ENCODE data around the gene PHLPP2.
"Not testable (repeated sequence)": the region's sequence is repeated elsewhere in the genome, so short reads cannot be mapped to it uniquely, and the experiment has no call there.

The PHLPP2 gene

DNA sequence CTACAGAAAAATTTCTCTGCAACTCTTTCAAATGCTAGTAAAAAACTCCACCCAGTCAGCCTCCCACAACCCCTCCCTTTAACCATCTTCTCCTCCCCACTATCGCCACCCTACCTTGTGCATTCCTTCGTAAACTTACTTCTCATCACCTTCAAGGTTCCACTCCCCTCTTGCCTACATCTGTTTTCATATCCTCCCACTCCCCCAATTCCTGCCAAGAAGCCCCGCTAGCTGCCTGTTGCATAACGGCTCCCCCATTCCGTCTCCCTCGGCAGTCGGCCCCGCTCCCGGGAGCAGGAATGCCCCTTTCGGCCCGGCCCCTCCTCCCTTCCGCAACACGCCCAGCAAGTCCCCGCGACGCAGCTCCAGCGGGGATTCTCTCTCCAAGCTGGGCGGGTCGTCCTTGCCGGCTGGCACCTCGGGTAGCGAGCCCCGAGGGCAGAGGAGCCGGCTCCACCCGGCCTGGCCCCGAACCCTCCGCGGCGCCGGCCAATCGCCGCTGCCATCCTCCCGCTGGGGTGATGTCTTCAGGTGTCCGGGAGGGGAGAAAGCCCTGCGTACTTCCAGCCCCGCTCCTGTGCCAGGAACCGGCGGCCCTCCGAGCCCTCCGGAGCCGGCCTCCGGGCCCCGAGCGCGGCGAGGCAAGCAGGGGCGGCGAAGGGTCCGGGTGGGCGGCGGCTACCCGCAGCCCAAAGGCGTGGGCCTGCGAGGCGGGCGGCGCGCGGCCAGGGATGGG is 1.5 kb downstream of the PHLPP2 start:
- peak; percentile 33 for DNase-seq (ENCODE audit: low read depth)

DNA sequence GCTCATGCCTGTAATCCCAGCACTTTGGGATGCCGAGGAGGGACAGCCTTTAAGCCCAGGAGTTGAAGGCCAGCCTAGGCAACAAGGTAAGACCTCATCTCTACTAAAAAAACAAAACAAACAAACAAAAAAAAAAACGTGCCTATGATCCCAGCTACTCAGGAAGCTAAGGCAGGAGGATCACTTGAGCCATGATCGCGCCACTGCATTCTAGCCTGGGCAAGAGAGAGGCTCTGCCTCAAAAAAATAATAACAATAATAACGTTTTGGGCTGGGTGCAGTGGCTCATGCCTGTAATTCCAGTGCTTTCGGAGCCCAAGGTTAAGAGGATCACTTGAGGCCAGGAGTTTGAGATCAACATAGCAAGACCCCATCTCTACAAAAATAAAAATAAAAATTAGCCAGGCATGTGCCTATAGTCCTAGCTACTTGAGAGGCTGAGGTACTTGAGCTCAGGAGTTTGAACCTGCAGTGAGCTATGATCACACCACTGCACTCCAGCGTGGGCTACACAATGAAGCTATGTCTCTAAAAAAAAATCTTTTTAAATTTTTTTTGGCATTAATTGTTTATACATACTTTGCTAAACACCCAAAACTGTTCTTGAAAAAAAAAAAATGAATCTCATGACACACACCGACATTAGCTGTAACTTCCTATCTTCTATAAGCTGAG is 3.3 kb downstream of the PHLPP2 start:
- no peak for DNase-seq (ENCODE audit: low read depth)

GRCh38 chr16:71712501-71712900 is 12.0 kb downstream of the PHLPP2 start:
- no peak for DNase-seq (ENCODE audit: low read depth)

- no peak for DNase-seq (ENCODE audit: low read depth)
Observed at GRCh38 chr16:71711789-71712188, 12.7 kb downstream of the PHLPP2 start.

DNA sequence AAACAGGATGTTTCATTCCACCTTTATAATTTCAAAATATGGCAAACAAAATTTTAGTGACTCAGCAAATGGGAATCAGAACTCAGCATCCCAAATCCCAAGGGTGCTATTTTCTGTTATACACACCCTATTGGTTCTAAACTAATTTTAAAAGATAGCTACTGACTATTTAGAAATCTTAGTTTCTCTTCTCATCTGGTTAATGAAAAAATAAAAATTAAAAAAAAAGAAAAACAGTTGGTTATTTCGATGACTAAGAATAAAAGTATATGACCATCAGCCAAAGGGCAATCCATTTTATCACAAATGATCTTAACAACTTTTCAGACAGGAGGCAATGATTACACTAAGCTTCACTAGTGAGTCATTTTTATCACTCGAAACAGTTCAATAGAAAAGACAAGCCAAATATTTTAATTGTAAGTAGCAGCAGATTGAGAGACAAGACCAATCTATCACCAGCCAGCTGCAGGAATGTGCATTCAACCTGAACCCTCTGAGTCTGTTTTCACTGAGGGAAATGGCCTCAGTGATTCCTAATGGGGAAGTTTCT is 15.2 kb downstream of the PHLPP2 start:
- no peak for DNase-seq (ENCODE audit: low read depth)

- no peak for DNase-seq (ENCODE audit: low read depth)
Observed at GRCh38 chr16:71708696-71709095, 15.8 kb downstream of the PHLPP2 start.

DNA sequence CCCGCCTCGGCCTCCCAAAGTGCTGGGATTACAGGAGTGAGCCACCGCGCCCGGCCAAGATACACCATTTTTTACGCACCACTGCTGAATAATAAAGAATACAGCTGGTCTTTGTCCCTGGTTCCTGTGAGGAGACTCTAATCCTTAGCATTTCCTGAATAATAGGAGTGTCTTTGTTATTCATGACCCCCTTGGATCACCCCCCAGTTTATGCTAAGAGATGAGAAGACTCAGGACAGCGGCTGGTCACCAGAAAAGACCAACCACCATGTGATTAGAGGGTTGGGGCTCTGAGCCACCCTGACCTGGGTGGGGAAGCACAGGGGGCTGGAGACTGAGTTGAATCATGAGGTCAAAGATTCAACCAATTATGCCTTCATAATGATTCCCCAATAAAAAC is 17.3 kb downstream of the PHLPP2 start:
- DNase-seq (ENCODE audit: low read depth): no peak

GRCh38 chr16:71706046-71706445 is 18.5 kb downstream of the PHLPP2 start:
- no peak for DNase-seq (ENCODE audit: low read depth)

- no peak for DNase-seq (ENCODE audit: low read depth)
Observed at GRCh38 chr16:71703333-71703732, 21.2 kb downstream of the PHLPP2 start.

DNA sequence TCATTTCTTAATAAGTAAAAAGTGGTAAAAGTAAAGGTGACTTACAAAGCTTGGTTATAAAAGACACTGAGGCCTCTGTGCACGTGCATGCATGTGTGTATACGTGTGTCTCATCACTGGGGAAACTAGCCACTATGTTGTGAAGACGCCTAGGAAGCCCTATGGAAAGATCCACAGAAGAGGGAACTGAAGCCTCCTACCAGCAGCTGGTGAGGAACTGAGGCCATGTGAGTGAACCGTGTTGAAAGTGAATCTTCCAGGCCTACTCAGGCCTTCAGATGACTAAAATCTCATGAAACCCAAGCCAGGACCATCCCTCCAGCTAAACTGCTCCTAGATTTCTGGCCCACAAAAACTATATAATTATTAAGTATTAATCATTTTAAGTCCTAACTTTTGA is 23.7 kb downstream of the PHLPP2 start:
- no peak for DNase-seq (ENCODE audit: low read depth)

DNA sequence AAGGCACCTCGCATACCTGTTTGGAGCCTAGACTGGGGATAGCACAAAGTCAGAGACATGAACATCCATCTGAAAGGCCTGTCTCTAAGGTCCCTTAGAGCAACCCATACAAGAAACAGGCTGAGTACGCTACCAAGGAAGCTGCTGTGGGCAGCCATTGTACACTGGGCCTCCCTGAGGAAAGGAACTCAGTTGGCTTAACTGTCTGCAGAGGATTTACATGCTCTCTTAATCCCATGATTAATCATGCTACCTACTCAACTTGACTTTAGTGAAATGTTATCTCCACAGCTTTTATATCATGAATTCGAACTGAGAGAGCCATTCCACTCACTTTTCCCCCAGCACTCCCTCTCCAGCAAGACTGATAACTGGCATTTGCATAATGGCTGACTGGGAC is 26.0 kb downstream of the PHLPP2 start:
- no peak for DNase-seq (ENCODE audit: low read depth)

DNA sequence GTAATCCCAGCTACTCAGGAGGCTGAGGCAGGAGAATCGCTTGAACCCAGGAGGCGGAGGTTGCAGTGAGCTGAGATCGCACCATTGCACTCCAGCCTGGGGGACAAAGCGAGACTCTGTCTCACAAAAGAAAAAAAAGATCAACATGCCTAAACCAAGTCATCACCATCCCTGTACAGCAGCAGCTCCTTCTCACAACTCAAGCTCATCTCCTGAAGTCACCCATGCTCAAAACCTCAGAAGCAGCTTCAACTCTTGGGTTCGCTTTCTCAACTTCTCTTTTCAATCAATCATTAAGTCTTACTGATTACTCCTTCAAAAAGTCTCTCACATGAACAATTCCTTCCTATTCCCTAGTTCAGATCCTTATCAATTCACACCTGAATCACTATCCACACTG is 31.3 kb downstream of the PHLPP2 start:
- DNase-seq (ENCODE audit: low read depth): no peak

GRCh38 chr16:71689901-71690300 is 34.6 kb downstream of the PHLPP2 start:
- DNase-seq (ENCODE audit: low read depth): no peak

GRCh38 chr16:71687861-71688260 is 36.6 kb downstream of the PHLPP2 start:
- DNase-seq (ENCODE audit: low read depth): no peak

- not testable (repeated sequence) for DNase-seq (ENCODE audit: low read depth)
Observed at GRCh38 chr16:71684280-71684679, 40.2 kb downstream of the PHLPP2 start.

DNA sequence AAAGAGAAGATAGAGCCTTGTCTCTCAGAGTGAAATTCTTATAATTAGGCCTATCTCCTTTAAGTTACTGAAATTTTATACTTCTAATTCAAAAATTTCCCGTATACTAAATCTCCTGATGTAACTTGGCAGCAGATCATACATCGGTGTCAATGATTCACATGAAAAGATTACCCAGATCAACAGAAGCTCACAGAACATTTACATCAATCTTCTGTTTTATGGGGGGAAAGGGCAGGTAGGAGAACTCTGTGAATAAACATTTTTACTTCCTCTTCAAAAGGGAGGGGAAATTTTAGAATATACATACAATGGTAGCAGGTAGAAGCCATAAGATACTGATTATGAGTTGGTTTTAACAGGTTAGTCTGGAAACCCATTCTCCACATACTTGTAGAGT is 43.1 kb downstream of the PHLPP2 start:
- DNase-seq (ENCODE audit: low read depth): no peak

- DNase-seq (ENCODE audit: low read depth): no peak
Observed at GRCh38 chr16:71676236-71676635, 48.3 kb downstream of the PHLPP2 start.

GRCh38 chr16:71675380-71675779 is 49.1 kb downstream of the PHLPP2 start:
- DNase-seq (ENCODE audit: low read depth): no peak

DNA sequence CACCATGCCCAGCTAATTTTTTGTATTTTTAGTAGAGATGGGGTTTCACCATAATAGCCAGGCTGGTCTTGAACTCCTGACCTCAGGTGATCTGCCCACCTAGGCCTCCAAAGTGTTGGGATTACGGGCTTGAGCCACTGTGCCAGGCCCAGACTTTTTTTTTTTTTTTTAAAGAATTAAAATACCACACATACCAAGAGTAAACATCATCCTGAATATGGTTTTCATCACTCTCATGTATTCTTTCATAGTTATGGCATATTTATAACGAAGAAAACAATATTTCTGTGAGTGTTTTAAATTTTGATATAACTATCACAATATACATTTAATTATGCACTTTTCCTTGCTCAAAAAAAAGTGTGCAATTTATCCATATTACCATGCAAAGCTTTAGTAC is 50.3 kb downstream of the PHLPP2 start:
- DNase-seq (ENCODE audit: low read depth): no peak

GRCh38 chr16:71673582-71673973 is 50.9 kb downstream of the PHLPP2 start:
- no peak for DNase-seq (ENCODE audit: low read depth)

- DNase-seq (ENCODE audit: low read depth): no peak
Observed at GRCh38 chr16:71672803-71673581, 51.5 kb downstream of the PHLPP2 start.

DNA sequence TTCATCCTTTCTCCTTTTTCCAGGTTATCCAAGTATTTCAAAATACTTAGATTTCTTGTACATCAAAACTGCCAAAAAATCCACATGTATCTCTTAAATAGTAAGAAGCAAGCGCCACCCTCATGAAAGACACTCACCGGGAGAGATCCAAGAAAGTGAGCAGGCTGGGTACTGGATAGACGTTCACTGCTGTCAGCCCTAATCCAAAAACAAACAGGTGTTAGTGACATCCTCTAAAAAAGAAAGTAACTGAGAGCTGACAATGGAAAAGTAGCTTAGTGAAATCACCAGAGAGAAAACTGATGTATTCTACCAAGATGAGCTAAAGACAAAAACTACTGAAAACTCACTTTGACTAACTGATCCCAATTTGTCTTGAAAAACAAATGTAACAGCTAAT is 52.4 kb downstream of the PHLPP2 start:
- no peak for DNase-seq (ENCODE audit: low read depth)

DNA sequence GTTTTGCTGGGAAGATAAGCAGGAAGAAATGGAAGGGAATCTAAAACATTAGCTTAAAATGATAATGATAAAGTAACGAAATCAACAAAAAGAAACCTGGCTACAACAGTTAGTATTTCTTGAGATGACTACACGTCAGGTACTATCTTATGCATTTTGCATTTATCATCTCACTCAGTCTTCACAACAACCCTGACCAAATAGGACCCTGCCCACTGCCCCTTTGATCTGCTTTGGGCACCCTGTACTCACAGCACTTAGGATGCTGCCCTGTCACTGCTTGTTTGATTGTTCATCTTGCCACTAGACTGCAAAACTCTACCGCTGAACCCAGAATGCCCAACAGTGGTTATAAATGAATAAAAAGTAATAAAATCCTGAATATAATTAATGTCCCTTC is 53.3 kb downstream of the PHLPP2 start:
- DNase-seq (ENCODE audit: low read depth): no peak
